Osteoblast (primary cell): ENCODE results near the gene NUDT1. TPM values are rescaled to one million over a fixed set of nuclear protein-coding genes. Genes with fewer than 3 reads are reported as not detected.

Source experiments
- DNase-seq: peaks from one replicate; pipeline ENCODE4 v3.0.0; 2011; ENCODE audit warnings: low spot score, mixed read lengths; ENCODE audit not compliant: insufficient read length; ENCODE audit errors: missing footprints
- H2AFZ ChIP-seq: 2 replicates; pipeline ENCODE4 v1.6.0; 2011; ENCODE audit warnings: mild to moderate bottlenecking, low read length
- H3K27ac ChIP-seq: 2 replicates; pipeline ENCODE4 v1.5.1; 2011; ENCODE audit warnings: mild to moderate bottlenecking, low read depth, low read length, moderate library complexity
- H3K27me3 ChIP-seq: 2 replicates; pipeline ENCODE4 v1.6.0; 2012; ENCODE audit warnings: mild to moderate bottlenecking, control low read depth, inconsistent platforms, low read length, moderate library complexity; ENCODE audit not compliant: insufficient read depth
- H3K36me3 ChIP-seq: 2 replicates; pipeline ENCODE4 v1.5.1; 2011; ENCODE audit warnings: mild to moderate bottlenecking, low read length, control low read depth, moderate library complexity; ENCODE audit not compliant: insufficient read depth
- H3K4me1 ChIP-seq: 2 replicates; pipeline ENCODE4 v1.5.1; 2011; ENCODE audit warnings: mild to moderate bottlenecking, low read length, control low read depth, moderate library complexity; ENCODE audit not compliant: insufficient read depth
- H3K4me2 ChIP-seq: 2 replicates; pipeline ENCODE4 v1.6.0; 2011; ENCODE audit warnings: mild to moderate bottlenecking, low read length; ENCODE audit not compliant: insufficient read depth
- H3K4me3 ChIP-seq: fragments of 200-600 bp; sonication (generic); 3 replicates; pipeline ENCODE4 v1.5.1; 2012; ENCODE audit warnings: mild to moderate bottlenecking, low read length, inconsistent platforms; ENCODE audit not compliant: insufficient read depth
- H3K79me2 ChIP-seq: 2 replicates; pipeline ENCODE4 v1.6.0; 2012; ENCODE audit warnings: mild to moderate bottlenecking, low read length, control low read depth, inconsistent platforms; ENCODE audit not compliant: insufficient read depth
- H3K9me3 ChIP-seq: 2 replicates; pipeline ENCODE4 v1.5.1; 2011; ENCODE audit warnings: low read depth, low read length, control low read depth
- H4K20me1 ChIP-seq: 2 replicates; pipeline ENCODE4 v1.6.0; 2012; ENCODE audit warnings: mild to moderate bottlenecking, low read length, control low read depth; ENCODE audit not compliant: insufficient read depth
- CTCF ChIP-seq: IDR thresholded peaks from 2 replicates; pipeline ENCODE4 v1.5.1; 2011; ENCODE audit warnings: mild to moderate bottlenecking, low read depth, low read length, moderate library complexity; ENCODE audit errors: extremely low read depth
- total RNA-seq: library from RNA; depleted of rRNA; stranded (reverse); fragments of >200 nt; gene quantifications from 2 replicates; pipeline ENCODE4 v1.2.3, GENCODE V29; 2012

The NUDT1 gene
- total RNA-seq, 1 donor, result 18.5 TPM

GRCh38 chr7:2271273-2272026, 29.4 kb downstream of the NUDT1 start:
- H3K4me1 ChIP-seq, result no peaks in the 10 kb centered on the region
- no peak overlapping the region for H3K27ac ChIP-seq
- no peak for TF ChIP-seq CTCF
- no peak overlapping the region for H2AFZ ChIP-seq
- H3K9me3 ChIP-seq, result no peaks in the 10 kb centered on the region
- no peak overlapping the region for H3K4me3 ChIP-seq
- DNase-seq, result peak; percentile 69
- H3K79me2 ChIP-seq, result no peaks in the 10 kb centered on the region
- H3K36me3 ChIP-seq, result no peaks in the 10 kb centered on the region
- H4K20me1 ChIP-seq, result no peaks in the 10 kb centered on the region
- no peak overlapping the region for H3K4me2 ChIP-seq
- H3K27me3 ChIP-seq, result no peaks in the 10 kb centered on the region

- Histone ChIP-seq H3K36me3 (no peaks in the 10 kb centered on the region), H3K4me3 (no peak overlapping the region), H4K20me1 (no peaks in the 10 kb centered on the region), H3K27me3 (no peaks in the 10 kb centered on the region), H3K4me1 (no peaks in the 10 kb centered on the region), H3K27ac (no peak overlapping the region), H3K79me2 (peaks cover 1% of the 10 kb centered on the region), H3K9me3 (no peaks in the 10 kb centered on the region), H2AFZ (no peak overlapping the region), H3K4me2 (no peak overlapping the region)
- no peak for TF ChIP-seq CTCF
- DNase-seq, result peak; percentile 81
These were observed 30.0 kb downstream of the NUDT1 start for GRCh38 chr7:2272031-2272430.

GRCh38 chr7:2273866-2274265, 31.8 kb downstream of the NUDT1 start:
- no peak overlapping the region for H3K4me2 ChIP-seq
- H3K9me3 ChIP-seq, result no peaks in the 10 kb centered on the region
- no peak overlapping the region for H2AFZ ChIP-seq
- no peaks in the 10 kb centered on the region for H3K36me3 ChIP-seq
- DNase-seq, result peak; percentile 48
- peaks cover 10% of the 10 kb centered on the region for H3K79me2 ChIP-seq
- H3K4me1 ChIP-seq, result no peaks in the 10 kb centered on the region
- TF ChIP-seq CTCF, result no peak
- H3K27ac ChIP-seq, result no peak overlapping the region
- H3K27me3 ChIP-seq, result no peaks in the 10 kb centered on the region
- no peak overlapping the region for H3K4me3 ChIP-seq
- H4K20me1 ChIP-seq, result no peaks in the 10 kb centered on the region

- Histone ChIP-seq H3K27me3 (no peaks in the 10 kb centered on the region), H4K20me1 (no peaks in the 10 kb centered on the region), H2AFZ (no peak overlapping the region), H3K9me3 (no peaks in the 10 kb centered on the region), H3K79me2 (peaks cover 16% of the 10 kb centered on the region), H3K4me3 (no peak overlapping the region), H3K4me2 (no peak overlapping the region), H3K36me3 (no peaks in the 10 kb centered on the region), H3K27ac (no peak overlapping the region), H3K4me1 (no peaks in the 10 kb centered on the region)
- DNase-seq, result peak; percentile 69
- TF ChIP-seq CTCF, result no peak
These were observed 32.6 kb downstream of the NUDT1 start for GRCh38 chr7:2274666-2275065.
